ENCODE results near the gene RTN4RL1. TPM values are rescaled to one million over a fixed set of nuclear protein-coding genes. Genes with fewer than 3 reads are reported as not detected.

Gene RTN4RL1
- total RNA-seq, 1 donor: 1.1 TPM

GRCh38 chr17:1948517-1948825 is 76.7 kb downstream of the RTN4RL1 start:
- no peaks in the 10 kb centered on the region for H3K36me3 ChIP-seq (ENCODE audit: insufficient read depth, low read length)
- no peaks in the 10 kb centered on the region for H3K4me1 ChIP-seq (ENCODE audit: insufficient read depth, low read length)
- TF ChIP-seq CTCF (IDR thresholded peaks at IDR 0.05; ENCODE audit: extremely low read depth, low read depth, low read length): no peak
- H3K4me2 ChIP-seq (ENCODE audit: insufficient read depth, low read length): no peak overlapping the region
- H4K20me1 ChIP-seq (ENCODE audit: insufficient read depth, low read length): no peaks in the 10 kb centered on the region
- H3K27ac ChIP-seq (ENCODE audit: low read depth, low read length): no peak overlapping the region
- no peak overlapping the region for H3K4me3 ChIP-seq (ENCODE audit: insufficient read depth, low read length)
- no peaks in the 10 kb centered on the region for H3K27me3 ChIP-seq (ENCODE audit: insufficient read depth, low read length)
- H3K79me2 ChIP-seq (ENCODE audit: insufficient read depth, low read length): no peaks in the 10 kb centered on the region
- no peak overlapping the region for H2AFZ ChIP-seq (ENCODE audit: low read length)
- no peaks in the 10 kb centered on the region for H3K9me3 ChIP-seq (ENCODE audit: low read depth, low read length)
- DNase-seq (ENCODE audit: insufficient read length, low spot score, missing footprints): peak; percentile 73

GRCh38 chr17:1947743-1948516 is 77.2 kb downstream of the RTN4RL1 start:
- Histone ChIP-seq H4K20me1 (ENCODE audit: insufficient read depth, low read length) (no peaks in the 10 kb centered on the region), H3K4me3 (ENCODE audit: insufficient read depth, low read length) (no peak overlapping the region), H3K27me3 (ENCODE audit: insufficient read depth, low read length) (no peaks in the 10 kb centered on the region), H3K9me3 (ENCODE audit: low read depth, low read length) (no peaks in the 10 kb centered on the region), H3K27ac (ENCODE audit: low read depth, low read length) (no peak overlapping the region), H3K4me2 (ENCODE audit: insufficient read depth, low read length) (no peak overlapping the region), H3K79me2 (ENCODE audit: insufficient read depth, low read length) (no peaks in the 10 kb centered on the region), H3K4me1 (ENCODE audit: insufficient read depth, low read length) (no peaks in the 10 kb centered on the region), H2AFZ (ENCODE audit: low read length) (no peak overlapping the region), H3K36me3 (ENCODE audit: insufficient read depth, low read length) (no peaks in the 10 kb centered on the region)
- no peak for TF ChIP-seq CTCF (IDR thresholded peaks at IDR 0.05; ENCODE audit: extremely low read depth, low read depth, low read length)
- peak; percentile 65 for DNase-seq (ENCODE audit: insufficient read length, low spot score, missing footprints)

- Histone ChIP-seq H3K27ac (ENCODE audit: low read depth, low read length) (no peak overlapping the region), H3K27me3 (ENCODE audit: insufficient read depth, low read length) (no peaks in the 10 kb centered on the region), H2AFZ (ENCODE audit: low read length) (no peak overlapping the region), H3K79me2 (ENCODE audit: insufficient read depth, low read length) (no peaks in the 10 kb centered on the region), H3K4me3 (ENCODE audit: insufficient read depth, low read length) (no peak overlapping the region), H4K20me1 (ENCODE audit: insufficient read depth, low read length) (no peaks in the 10 kb centered on the region), H3K4me1 (ENCODE audit: insufficient read depth, low read length) (no peaks in the 10 kb centered on the region), H3K36me3 (ENCODE audit: insufficient read depth, low read length) (no peaks in the 10 kb centered on the region), H3K9me3 (ENCODE audit: low read depth, low read length) (no peaks in the 10 kb centered on the region), H3K4me2 (ENCODE audit: insufficient read depth, low read length) (no peak overlapping the region)
- TF ChIP-seq CTCF (IDR thresholded peaks at IDR 0.05; ENCODE audit: extremely low read depth, low read depth, low read length): no peak
- peak; percentile 74 for DNase-seq (ENCODE audit: insufficient read length, low spot score, missing footprints)
Measured at GRCh38 chr17:1947229-1947742, 77.8 kb downstream of the RTN4RL1 start.

GRCh38 chr17:1946021-1946932 is 78.9 kb downstream of the RTN4RL1 start:
- Histone ChIP-seq H3K4me3 (ENCODE audit: insufficient read depth, low read length) (no peak overlapping the region), H3K4me1 (ENCODE audit: insufficient read depth, low read length) (no peaks in the 10 kb centered on the region), H3K9me3 (ENCODE audit: low read depth, low read length) (no peaks in the 10 kb centered on the region), H3K36me3 (ENCODE audit: insufficient read depth, low read length) (no peaks in the 10 kb centered on the region), H3K79me2 (ENCODE audit: insufficient read depth, low read length) (no peaks in the 10 kb centered on the region), H4K20me1 (ENCODE audit: insufficient read depth, low read length) (no peaks in the 10 kb centered on the region), H3K4me2 (ENCODE audit: insufficient read depth, low read length) (no peak overlapping the region), H3K27me3 (ENCODE audit: insufficient read depth, low read length) (no peaks in the 10 kb centered on the region), H2AFZ (ENCODE audit: low read length) (no peak overlapping the region), H3K27ac (ENCODE audit: low read depth, low read length) (no peak overlapping the region)
- DNase-seq (ENCODE audit: insufficient read length, low spot score, missing footprints): peak; percentile 80
- no peak for TF ChIP-seq CTCF (IDR thresholded peaks at IDR 0.05; ENCODE audit: extremely low read depth, low read depth, low read length)
